ENCODE results near the gene CUTA.
"Not testable (repeated sequence)": the region's sequence is repeated elsewhere in the genome, so short reads cannot be mapped to it uniquely, and the experiment has no call there.

DNA sequence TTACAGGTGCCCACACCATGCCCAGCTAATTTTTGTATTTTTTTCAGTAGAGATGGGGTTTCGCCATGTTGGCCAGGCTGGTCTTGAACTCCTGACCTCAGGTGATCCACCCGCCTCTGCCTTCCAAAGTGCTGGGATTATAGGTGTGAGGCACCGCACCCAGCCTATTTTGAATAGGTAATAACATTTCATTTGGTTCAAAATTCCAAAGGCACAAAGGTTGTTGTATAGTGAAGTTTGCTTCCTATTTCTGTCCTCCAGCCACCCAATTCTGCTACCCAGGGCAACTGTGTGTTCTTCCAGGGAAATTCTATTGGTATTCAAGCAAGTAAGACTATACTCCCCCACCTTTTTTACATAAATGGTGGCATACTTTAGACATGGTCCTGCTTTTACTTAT lies 19.3 kb downstream of the CUTA start:
- TF ChIP-seq, protein P1, sequence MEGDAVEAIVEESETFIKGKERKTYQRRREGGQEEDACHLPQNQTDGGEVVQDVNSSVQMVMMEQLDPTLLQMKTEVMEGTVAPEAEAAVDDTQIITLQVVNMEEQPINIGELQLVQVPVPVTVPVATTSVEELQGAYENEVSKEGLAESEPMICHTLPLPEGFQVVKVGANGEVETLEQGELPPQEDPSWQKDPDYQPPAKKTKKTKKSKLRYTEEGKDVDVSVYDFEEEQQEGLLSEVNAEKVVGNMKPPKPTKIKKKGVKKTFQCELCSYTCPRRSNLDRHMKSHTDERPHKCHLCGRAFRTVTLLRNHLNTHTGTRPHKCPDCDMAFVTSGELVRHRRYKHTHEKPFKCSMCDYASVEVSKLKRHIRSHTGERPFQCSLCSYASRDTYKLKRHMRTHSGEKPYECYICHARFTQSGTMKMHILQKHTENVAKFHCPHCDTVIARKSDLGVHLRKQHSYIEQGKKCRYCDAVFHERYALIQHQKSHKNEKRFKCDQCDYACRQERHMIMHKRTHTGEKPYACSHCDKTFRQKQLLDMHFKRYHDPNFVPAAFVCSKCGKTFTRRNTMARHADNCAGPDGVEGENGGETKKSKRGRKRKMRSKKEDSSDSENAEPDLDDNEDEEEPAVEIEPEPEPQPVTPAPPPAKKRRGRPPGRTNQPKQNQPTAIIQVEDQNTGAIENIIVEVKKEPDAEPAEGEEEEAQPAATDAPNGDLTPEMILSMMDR (IDR thresholded peaks at IDR 0.05): not testable (repeated sequence)
- not testable (repeated sequence) for TF ChIP-seq POLR2A (IDR thresholded peaks at IDR 0.05)
